DND-41 (cell line): ENCODE results near the gene PARVB.

Experiments
- EZH2 ChIP-seq: IDR thresholded peaks from 3 replicates; pipeline ENCODE4 v1.6.1; 2012; ENCODE audit warnings: borderline replicate concordance, low read depth, mild to moderate bottlenecking, moderate library complexity, low read length, inconsistent platforms; ENCODE audit not compliant: severe bottlenecking
- TF ChIP-seq, protein P1 (sequence below): IDR thresholded peaks from 2 replicates; pipeline ENCODE4 v1.5.1; 2012; ENCODE audit warnings: borderline replicate concordance, low read length, moderate library complexity, mild to moderate bottlenecking; ENCODE audit not compliant: poor library complexity, severe bottlenecking; ENCODE audit errors: extremely low read depth

DNA sequence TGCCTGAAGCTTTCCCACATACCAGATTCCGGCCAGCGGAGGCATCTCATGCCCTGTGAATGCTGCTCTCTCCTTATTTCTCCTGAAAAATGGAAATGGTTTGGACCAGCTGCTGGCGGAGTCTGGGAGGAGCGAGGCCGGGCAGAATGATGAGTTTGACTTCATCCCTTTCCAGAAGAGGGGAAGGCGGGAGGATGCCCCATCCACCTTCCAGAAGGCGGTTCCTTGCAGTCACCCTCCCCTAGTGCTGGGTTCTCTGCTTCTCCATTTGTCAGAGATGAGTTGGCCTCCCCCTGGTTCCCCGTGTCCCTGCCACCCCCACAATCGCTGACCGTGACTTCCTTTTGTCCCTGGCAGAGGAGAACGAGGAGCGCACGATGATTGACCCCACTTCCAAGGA, 75.6 kb downstream of the PARVB start:
- TF ChIP-seq, protein P1, sequence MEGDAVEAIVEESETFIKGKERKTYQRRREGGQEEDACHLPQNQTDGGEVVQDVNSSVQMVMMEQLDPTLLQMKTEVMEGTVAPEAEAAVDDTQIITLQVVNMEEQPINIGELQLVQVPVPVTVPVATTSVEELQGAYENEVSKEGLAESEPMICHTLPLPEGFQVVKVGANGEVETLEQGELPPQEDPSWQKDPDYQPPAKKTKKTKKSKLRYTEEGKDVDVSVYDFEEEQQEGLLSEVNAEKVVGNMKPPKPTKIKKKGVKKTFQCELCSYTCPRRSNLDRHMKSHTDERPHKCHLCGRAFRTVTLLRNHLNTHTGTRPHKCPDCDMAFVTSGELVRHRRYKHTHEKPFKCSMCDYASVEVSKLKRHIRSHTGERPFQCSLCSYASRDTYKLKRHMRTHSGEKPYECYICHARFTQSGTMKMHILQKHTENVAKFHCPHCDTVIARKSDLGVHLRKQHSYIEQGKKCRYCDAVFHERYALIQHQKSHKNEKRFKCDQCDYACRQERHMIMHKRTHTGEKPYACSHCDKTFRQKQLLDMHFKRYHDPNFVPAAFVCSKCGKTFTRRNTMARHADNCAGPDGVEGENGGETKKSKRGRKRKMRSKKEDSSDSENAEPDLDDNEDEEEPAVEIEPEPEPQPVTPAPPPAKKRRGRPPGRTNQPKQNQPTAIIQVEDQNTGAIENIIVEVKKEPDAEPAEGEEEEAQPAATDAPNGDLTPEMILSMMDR, result no peak
- TF ChIP-seq EZH2, result no peak
